Measurements from ENCODE around the gene ZSCAN26.

ZSCAN26 gene

GRCh38 chr6:28239636-28240035 lies 27.3 kb upstream of the ZSCAN26 start:
- DNase-seq (ENCODE audit: insufficient read length) (no peak), FAIRE-seq (no peak)
- TF ChIP-seq TAF1 (IDR thresholded peaks at IDR 0.05; ENCODE audit: borderline replicate concordance, low read depth, low read length) (no peak), POLR2A (IDR thresholded peaks at IDR 0.05; ENCODE audit: low read depth, low read length) (no peak), POLR2AphosphoS5 (IDR thresholded peaks at IDR 0.05; ENCODE audit: low read depth, low read length) (no peak)

DNA sequence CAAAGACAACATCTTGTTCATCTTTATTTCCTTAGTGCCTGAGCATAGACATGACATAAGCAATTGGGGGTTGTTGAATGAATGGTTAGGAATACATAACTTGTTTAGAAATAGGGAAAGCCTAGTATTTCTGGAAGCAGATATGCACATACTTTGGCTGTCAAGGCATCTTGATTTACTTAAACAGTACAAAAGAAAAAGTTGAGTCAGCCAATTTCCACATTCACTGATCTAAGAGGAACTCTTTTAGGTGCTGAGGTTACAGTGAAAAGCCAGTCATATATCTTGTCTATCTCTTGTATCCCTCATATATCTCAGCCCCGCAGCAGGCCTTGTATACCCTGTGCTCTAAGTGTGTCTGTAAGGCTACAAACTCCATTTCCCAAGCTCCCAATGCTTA lies 26.5 kb upstream of the ZSCAN26 start:
- DNase-seq (ENCODE audit: insufficient read length) (no peak), FAIRE-seq (no peak)
- TF ChIP-seq POLR2A (IDR thresholded peaks at IDR 0.05; ENCODE audit: low read depth, low read length) (no peak), TAF1 (IDR thresholded peaks at IDR 0.05; ENCODE audit: borderline replicate concordance, low read depth, low read length) (no peak), POLR2AphosphoS5 (IDR thresholded peaks at IDR 0.05; ENCODE audit: low read depth, low read length) (no peak)

DNA sequence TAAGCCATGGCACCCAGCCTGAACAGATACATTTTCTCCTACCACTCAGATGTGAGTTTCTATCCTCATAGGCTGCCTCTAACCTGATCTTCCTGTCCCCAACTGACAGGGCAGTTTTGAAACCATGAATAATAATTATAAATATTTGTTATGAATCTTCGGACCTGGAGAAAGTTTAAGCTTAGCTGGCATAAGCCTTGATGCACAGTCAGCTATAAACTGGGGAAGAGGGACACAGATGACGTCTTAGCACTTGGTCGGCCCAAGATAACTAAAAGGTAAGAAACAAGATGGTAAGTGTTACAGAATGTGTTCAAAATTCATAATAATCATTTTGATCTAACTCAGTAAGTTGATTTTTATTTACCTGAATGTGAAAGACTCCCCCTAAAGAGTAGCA lies 23.0 kb upstream of the ZSCAN26 start:
- DNase-seq (ENCODE audit: insufficient read length): no peak
- FAIRE-seq: no peak
- no peak for TF ChIP-seq POLR2AphosphoS5 (IDR thresholded peaks at IDR 0.05; ENCODE audit: low read depth, low read length)

DNA sequence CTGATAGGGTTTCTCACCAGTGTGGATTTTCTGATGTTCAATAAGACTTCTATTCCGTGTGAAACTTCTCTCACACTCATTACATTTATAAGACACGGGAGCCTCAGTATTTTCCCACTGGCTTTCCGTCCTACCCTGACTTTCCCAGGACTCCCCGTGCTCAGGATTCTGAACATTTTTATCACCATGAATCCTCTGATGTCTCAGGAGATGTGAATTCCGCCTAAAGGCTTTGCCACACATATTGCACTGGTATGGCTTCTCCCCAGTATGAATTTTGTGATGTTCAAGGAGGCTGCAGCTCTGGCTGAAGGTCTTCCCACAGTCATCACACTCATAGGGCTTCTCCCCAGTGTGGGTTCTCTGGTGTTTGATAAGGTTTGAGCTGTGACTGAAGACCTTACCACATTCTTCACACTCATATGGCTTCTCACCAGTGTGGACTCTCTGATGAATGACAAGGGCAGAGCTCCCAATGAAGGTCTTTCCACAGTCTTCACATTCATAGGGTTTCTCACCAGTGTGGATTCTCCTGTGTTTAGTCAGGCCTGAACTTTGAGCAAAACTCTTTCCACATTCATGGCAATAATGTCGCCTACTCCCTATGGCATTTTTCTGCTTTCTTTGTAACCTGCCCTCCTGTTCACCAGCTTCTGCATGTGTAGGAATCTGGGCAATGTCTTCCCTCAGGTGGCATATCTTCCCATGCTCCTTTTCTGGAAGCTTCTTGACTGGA lies 21.6 kb upstream of the ZSCAN26 start:
- FAIRE-seq: peak; percentile 76
- DNase-seq (ENCODE audit: insufficient read length): no peak
- TF ChIP-seq TAF1 (IDR thresholded peaks at IDR 0.05; ENCODE audit: borderline replicate concordance, low read depth, low read length): no peak

DNA sequence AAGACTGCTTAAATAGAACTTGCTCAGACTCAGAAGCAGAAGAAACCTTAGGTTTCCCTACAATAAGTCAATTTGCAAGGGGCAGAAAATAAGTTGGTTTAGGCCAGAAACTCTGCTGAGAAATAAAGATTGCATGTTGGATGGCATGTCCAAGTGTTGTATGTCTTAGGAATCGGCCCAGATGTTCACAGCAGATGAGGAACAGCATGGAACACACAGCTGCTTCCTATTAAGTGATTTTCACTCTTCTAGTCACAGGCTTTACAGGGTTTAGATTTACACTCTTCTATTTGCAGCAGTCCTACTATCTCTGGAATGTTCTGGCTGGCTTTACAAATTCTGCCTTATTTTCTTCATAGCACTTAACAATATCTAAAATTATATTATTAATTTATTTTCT lies 18.0 kb upstream of the ZSCAN26 start:
- TF ChIP-seq POLR2A (IDR thresholded peaks at IDR 0.05; ENCODE audit: low read depth, low read length) (no peak), POLR2AphosphoS5 (IDR thresholded peaks at IDR 0.05; ENCODE audit: low read depth, low read length) (no peak), TAF1 (IDR thresholded peaks at IDR 0.05; ENCODE audit: borderline replicate concordance, low read depth, low read length) (no peak)
- no peak for DNase-seq (ENCODE audit: insufficient read length)
- no peak for FAIRE-seq

DNA sequence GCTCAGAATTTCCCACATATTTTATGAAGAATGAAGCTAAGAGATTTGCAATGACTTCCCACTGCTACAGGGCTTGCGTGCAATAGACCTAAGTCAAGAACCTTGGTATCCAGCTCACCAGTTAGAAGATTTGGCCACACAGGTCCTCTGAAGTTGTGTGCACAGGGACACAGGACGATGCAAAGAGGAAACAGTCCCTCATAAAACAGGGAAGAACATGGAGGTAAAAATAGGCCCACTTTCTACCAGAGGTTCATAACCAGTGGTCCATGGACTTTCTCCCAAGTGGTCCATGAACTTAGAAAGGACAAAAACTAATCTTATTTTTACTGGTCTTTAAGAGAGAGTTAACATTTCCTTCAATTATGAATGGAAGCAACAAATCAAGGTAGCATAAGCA lies 16.2 kb upstream of the ZSCAN26 start:
- TF ChIP-seq TAF1 (IDR thresholded peaks at IDR 0.05; ENCODE audit: borderline replicate concordance, low read depth, low read length) (no peak), POLR2AphosphoS5 (IDR thresholded peaks at IDR 0.05; ENCODE audit: low read depth, low read length) (no peak), POLR2A (IDR thresholded peaks at IDR 0.05; ENCODE audit: low read depth, low read length) (no peak)
- DNase-seq (ENCODE audit: insufficient read length): no peak
- FAIRE-seq: no peak

DNA sequence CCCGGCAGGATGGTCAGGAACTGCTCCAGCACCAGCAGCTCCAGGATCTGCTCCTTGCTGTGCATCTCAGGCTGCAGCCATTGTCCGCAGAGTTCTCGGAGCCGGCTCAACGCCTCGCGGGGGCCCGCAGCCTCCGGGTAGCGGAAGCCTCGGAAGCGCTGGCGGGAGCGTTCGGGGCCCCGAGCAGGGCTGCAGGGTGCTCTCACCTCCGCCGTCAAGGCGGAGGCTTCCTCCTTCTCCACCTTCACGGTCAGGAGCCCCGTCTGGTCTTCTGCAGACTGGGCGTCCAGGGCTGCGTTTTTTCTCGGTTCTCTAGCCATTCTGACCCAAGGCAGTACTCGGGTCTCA lies 15.3 kb upstream of the ZSCAN26 start:
- DNase-seq (ENCODE audit: insufficient read length) (peak; percentile 36), FAIRE-seq (no peak)
- TF ChIP-seq POLR2A (IDR thresholded peaks at IDR 0.05; ENCODE audit: low read depth, low read length) (no peak), POLR2AphosphoS5 (IDR thresholded peaks at IDR 0.05; ENCODE audit: low read depth, low read length) (no peak), TAF1 (IDR thresholded peaks at IDR 0.05; ENCODE audit: borderline replicate concordance, low read depth, low read length) (no peak)

GRCh38 chr6:28252009-28252975 lies 14.7 kb upstream of the ZSCAN26 start, which contains the start of gene ZKSCAN4:
ZKSCAN4 (minus strand) TSS chr6:28252269; CDS start chr6:28251980, 289 bp downstream.
- peak; percentile 45 for DNase-seq (ENCODE audit: insufficient read length)
- TF ChIP-seq TAF1 (IDR thresholded peaks at IDR 0.05; ENCODE audit: borderline replicate concordance, low read depth, low read length) (peak; percentile 65; the same call in 1 of the 2 replicates), POLR2A (IDR thresholded peaks at IDR 0.05; ENCODE audit: low read depth, low read length) (peak; percentile 58; the same call in 1 of the 2 replicates), POLR2AphosphoS5 (IDR thresholded peaks at IDR 0.05; ENCODE audit: low read depth, low read length) (peak; percentile 41; the same call in 1 of the 2 replicates)
- FAIRE-seq: peak; percentile 46

- FAIRE-seq (no peak), DNase-seq (ENCODE audit: insufficient read length) (no peak)
- TF ChIP-seq POLR2A (IDR thresholded peaks at IDR 0.05; ENCODE audit: low read depth, low read length): peak; percentile 37; the same call in 1 of the 2 replicates
- TF ChIP-seq POLR2AphosphoS5 (IDR thresholded peaks at IDR 0.05; ENCODE audit: low read depth, low read length): no peak
- no peak for TF ChIP-seq TAF1 (IDR thresholded peaks at IDR 0.05; ENCODE audit: borderline replicate concordance, low read depth, low read length)
Observed at GRCh38 chr6:28254121-28254519, 12.8 kb upstream of the ZSCAN26 start.

GRCh38 chr6:28257042-28257441 lies 9.9 kb upstream of the ZSCAN26 start:
- no peak for FAIRE-seq
- no peak for TF ChIP-seq POLR2AphosphoS5 (IDR thresholded peaks at IDR 0.05; ENCODE audit: low read depth, low read length)
- TF ChIP-seq TAF1 (IDR thresholded peaks at IDR 0.05; ENCODE audit: borderline replicate concordance, low read depth, low read length): no peak
- no peak for TF ChIP-seq POLR2A (IDR thresholded peaks at IDR 0.05; ENCODE audit: low read depth, low read length)
- no peak for DNase-seq (ENCODE audit: insufficient read length)

DNA sequence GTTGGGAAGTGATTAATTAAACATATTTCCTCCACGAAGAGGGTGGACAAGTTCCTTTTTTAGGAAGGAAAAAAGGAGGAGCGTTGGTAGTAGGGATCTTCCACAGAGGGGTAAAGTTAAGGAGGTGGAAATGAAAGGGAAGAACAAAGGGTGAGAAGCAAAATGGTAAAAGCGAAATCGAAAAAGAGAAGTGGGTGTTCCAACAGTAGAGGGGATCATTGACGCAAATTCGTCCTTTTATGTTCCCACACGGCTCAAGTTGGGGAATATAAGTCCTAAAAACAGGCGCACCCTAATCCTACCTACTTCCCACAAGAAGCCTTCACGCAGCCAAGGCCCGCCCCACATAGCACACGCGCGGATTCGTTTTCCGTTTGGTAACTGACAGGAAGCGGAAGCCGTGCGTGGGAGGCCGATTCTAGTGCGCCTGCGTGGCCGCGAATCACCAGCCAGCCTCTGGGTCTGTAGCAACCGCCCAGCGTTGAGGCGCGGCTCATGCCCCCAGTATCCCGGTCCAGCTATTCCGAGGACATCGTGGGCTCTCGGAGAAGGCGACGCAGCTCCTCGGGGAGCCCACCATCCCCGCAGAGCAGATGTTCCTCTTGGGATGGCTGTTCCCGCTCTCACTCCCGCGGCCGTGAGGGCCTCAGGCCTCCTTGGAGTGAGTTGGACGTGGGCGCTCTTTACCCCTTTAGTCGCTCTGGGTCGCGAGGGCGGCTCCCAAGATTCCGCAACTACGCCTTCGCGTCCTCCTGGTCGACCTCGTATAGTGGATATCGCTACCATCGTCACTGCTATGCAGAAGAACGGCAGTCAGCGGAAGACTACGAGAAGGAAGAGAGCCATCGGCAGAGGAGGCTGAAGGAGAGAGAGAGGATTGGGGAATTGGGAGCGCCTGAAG lies 7.8 kb upstream of the ZSCAN26 start, which contains the start of gene NKAPL:
TSS of gene NKAPL (plus strand) at position 421 of the 901 bp plus-strand sequence. CDS start at position 496, 75 bp downstream.
- no peak for TF ChIP-seq TAF1 (IDR thresholded peaks at IDR 0.05; ENCODE audit: borderline replicate concordance, low read depth, low read length)
- no peak for TF ChIP-seq POLR2A (IDR thresholded peaks at IDR 0.05; ENCODE audit: low read depth, low read length)
- TF ChIP-seq POLR2AphosphoS5 (IDR thresholded peaks at IDR 0.05; ENCODE audit: low read depth, low read length): no peak
- FAIRE-seq: no peak
- DNase-seq (ENCODE audit: insufficient read length): no peak
